PC-9 (cell line): ENCODE measurements around the gene SRP14. TPM values are rescaled to one million over a fixed set of nuclear protein-coding genes. Genes with fewer than 3 reads are reported as not detected.

Experiments used
- BruUV-seq: library from RNA; stranded (reverse); fragments of 400-500 nt; replicated peaks from 2 replicates; lab custom pipeline; 2021; lab: Mats Ljungman, UMichigan
- CTCF ChIA-PET: fragments of 300-600 bp; sonication (Branson Sonifier 250); formaldehyde crosslinking; loops from one replicate; lab custom pipeline; 2022; ENCODE audit warnings: antibody characterized with exemption; lab: Charles Lee
- POLR2A ChIA-PET: fragments of 300-600 bp; sonication (Branson Sonifier 250); formaldehyde crosslinking; loops from one replicate; lab custom pipeline; 2022; ENCODE audit warnings: antibody characterized with exemption; ENCODE audit not compliant: unreplicated experiment; lab: Charles Lee
- DNase-seq, 2 experiments: peaks; one replicate each; pipeline versions ENCODE4 v3.0.0 to v3.0.0-alpha.2; 2015 to 2022; ENCODE audit warnings: mixed read lengths in 1 of 2
- H2AFZ ChIP-seq: fragments of 200-600 bp; sonication (generic); 2 replicates; pipeline ENCODE4 v1.8.1; 2017; ENCODE audit warnings: antibody characterized with exemption
- H3F3A ChIP-seq: fragments of 200-600 bp; sonication (generic); 2 replicates; pipeline ENCODE4 v1.8.1; 2017; ENCODE audit warnings: antibody characterized with exemption, mild to moderate bottlenecking, low read depth; ENCODE audit not compliant: insufficient read depth
- H3K27ac ChIP-seq: fragments of 200-600 bp; sonication (generic); 2 replicates; pipeline ENCODE4 v1.6.1; 2016; ENCODE audit warnings: mixed run types
- H3K27me3 ChIP-seq: fragments of 200-600 bp; sonication (generic); 2 replicates; pipeline ENCODE4 v1.6.1; 2016; ENCODE audit warnings: low read depth, mixed run types; ENCODE audit not compliant: insufficient read depth
- H3K36me3 ChIP-seq: fragments of 200-600 bp; sonication (generic); 2 replicates; pipeline ENCODE4 v1.6.1; 2016; ENCODE audit warnings: low read depth, mixed run types
- H3K4me1 ChIP-seq: fragments of 200-600 bp; sonication (generic); replicated peaks from 2 replicates; pipeline ENCODE4 v1.6.1; 2016; ENCODE audit warnings: mixed run types; ENCODE audit not compliant: insufficient read depth
- H3K4me2 ChIP-seq: fragments of 200-600 bp; sonication (generic); 2 replicates; pipeline ENCODE4 v1.6.1; 2017; ENCODE audit warnings: mixed run types
- H3K4me3 ChIP-seq: fragments of 200-600 bp; sonication (generic); 2 replicates; pipeline ENCODE4 v1.6.1; 2016; ENCODE audit warnings: mixed run types
- H3K79me2 ChIP-seq: fragments of 200-600 bp; sonication (generic); 2 replicates; pipeline ENCODE4 v1.6.1; 2017; ENCODE audit warnings: low read depth, mixed run types
- H3K9me2 ChIP-seq: fragments of 200-600 bp; sonication (generic); 2 replicates; pipeline ENCODE4 v1.8.1; 2017; ENCODE audit warnings: mild to moderate bottlenecking; ENCODE audit not compliant: insufficient read depth
- H3K9me3 ChIP-seq: fragments of 200-600 bp; sonication (generic); 2 replicates; pipeline ENCODE4 v1.8.1; 2016; ENCODE audit warnings: low read depth; ENCODE audit not compliant: insufficient read depth
- H4K20me1 ChIP-seq: fragments of 200-600 bp; sonication (generic); 2 replicates; pipeline ENCODE4 v1.8.1; 2017; ENCODE audit not compliant: insufficient read depth
- EZH2 ChIP-seq: fragments of 200-600 bp; sonication (generic); IDR thresholded peaks from 2 replicates; pipeline ENCODE4 v1.8.0; 2017; ENCODE audit warnings: antibody characterized with exemption, low read depth
- intact Hi-C: fragments of 100-400 bp; cut with micrococcal nuclease; formaldehyde crosslinking; loops from one replicate; pipeline ENCODE4 v1.10.0; 2022; ENCODE audit not compliant: unreplicated experiment
- total RNA-seq: library from RNA; stranded (reverse); gene quantifications from 2 replicates; pipeline ENCODE4 v1.2.3, GENCODE V29; 2021
- TF ChIP-seq, protein P1 (sequence below): fragments of 200-600 bp; sonication (generic); conservative IDR thresholded peaks from 2 replicates; pipeline ENCODE4 v1.6.1; 2017; ENCODE audit warnings: mixed run types, antibody characterized with exemption, mild to moderate bottlenecking, moderate library complexity

The SRP14 gene
- total RNA-seq, 1 experiment from 2014 or later, result 196 TPM

DNA sequence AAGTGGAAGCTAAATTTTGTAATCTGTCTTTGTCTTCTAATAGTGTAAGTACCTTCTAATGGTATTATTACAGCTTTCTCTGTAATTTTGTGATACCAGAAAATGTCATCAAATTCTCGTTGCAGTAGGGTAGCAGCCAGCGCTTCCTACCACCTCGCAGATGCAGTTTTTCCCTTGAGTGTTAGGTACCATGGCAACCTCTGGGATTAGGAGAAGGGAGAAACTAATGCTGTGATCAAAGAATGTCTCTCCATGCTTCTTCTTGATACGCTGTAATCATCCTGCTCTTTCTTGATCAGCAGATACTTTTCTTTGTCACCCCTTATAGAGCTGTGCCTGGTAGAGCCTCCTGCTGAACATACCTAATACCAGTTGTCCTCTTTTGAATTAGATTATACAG, 27.7 kb downstream of the SRP14 start:
- no peaks in the 10 kb centered on the region for H3K79me2 ChIP-seq
- no peaks in the 10 kb centered on the region for H3K9me2 ChIP-seq
- no peaks in the 10 kb centered on the region for H4K20me1 ChIP-seq
- BruUV-seq, result no TSS peak
- H3K4me3 ChIP-seq, result no peak overlapping the region
- no peak overlapping the region for H3K27ac ChIP-seq
- DNase-seq, result no peak
- POLR2A ChIA-PET, result interaction anchor here (0.6 kb wide), 1 partner anchor 307 kb away, joined by 11 read pairs; no protein-coding TSS in a partner anchor
- H3K4me2 ChIP-seq, result no peak overlapping the region
- CTCF ChIA-PET, result no interaction called here
- peaks cover 10% of the 10 kb centered on the region; the same call in 1 of the 2 replicates for H3K36me3 ChIP-seq
- TF ChIP-seq, protein P1, sequence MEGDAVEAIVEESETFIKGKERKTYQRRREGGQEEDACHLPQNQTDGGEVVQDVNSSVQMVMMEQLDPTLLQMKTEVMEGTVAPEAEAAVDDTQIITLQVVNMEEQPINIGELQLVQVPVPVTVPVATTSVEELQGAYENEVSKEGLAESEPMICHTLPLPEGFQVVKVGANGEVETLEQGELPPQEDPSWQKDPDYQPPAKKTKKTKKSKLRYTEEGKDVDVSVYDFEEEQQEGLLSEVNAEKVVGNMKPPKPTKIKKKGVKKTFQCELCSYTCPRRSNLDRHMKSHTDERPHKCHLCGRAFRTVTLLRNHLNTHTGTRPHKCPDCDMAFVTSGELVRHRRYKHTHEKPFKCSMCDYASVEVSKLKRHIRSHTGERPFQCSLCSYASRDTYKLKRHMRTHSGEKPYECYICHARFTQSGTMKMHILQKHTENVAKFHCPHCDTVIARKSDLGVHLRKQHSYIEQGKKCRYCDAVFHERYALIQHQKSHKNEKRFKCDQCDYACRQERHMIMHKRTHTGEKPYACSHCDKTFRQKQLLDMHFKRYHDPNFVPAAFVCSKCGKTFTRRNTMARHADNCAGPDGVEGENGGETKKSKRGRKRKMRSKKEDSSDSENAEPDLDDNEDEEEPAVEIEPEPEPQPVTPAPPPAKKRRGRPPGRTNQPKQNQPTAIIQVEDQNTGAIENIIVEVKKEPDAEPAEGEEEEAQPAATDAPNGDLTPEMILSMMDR, result no peak
- TF ChIP-seq EZH2, result no peak
- H3K4me1 ChIP-seq, result no peaks in the 10 kb centered on the region
- no peaks in the 10 kb centered on the region; the same call in 1 of the 2 replicates for H3F3A ChIP-seq
- no peak overlapping the region for H2AFZ ChIP-seq
- no peaks in the 10 kb centered on the region for H3K27me3 ChIP-seq
- H3K9me3 ChIP-seq, result no peaks in the 10 kb centered on the region
- intact Hi-C loops, result no loop called here

- intact Hi-C loops, result no loop called here
- no peak for DNase-seq
- no peak overlapping the region for H3K4me3 ChIP-seq
- BruUV-seq, result no TSS peak
- no peaks in the 10 kb centered on the region for H3K9me2 ChIP-seq
- H3K79me2 ChIP-seq, result no peaks in the 10 kb centered on the region
- H2AFZ ChIP-seq, result no peak overlapping the region
- H3K27ac ChIP-seq, result no peak overlapping the region
- no peaks in the 10 kb centered on the region; the same call in 1 of the 2 replicates for H3F3A ChIP-seq
- ChIA-PET CTCF (no interaction called here), POLR2A (no interaction called here)
- no peaks in the 10 kb centered on the region for H3K9me3 ChIP-seq
- H3K36me3 ChIP-seq, result peaks cover 10% of the 10 kb centered on the region; the same call in 1 of the 2 replicates
- H3K4me2 ChIP-seq, result no peak overlapping the region
- H4K20me1 ChIP-seq, result no peaks in the 10 kb centered on the region
- no peak for TF ChIP-seq EZH2
- TF ChIP-seq, protein P1, result no peak
- H3K4me1 ChIP-seq, result no peaks in the 10 kb centered on the region
- no peaks in the 10 kb centered on the region for H3K27me3 ChIP-seq
Measured at GRCh38 chr15:40010686-40011085, 28.3 kb downstream of the SRP14 start.

DNA sequence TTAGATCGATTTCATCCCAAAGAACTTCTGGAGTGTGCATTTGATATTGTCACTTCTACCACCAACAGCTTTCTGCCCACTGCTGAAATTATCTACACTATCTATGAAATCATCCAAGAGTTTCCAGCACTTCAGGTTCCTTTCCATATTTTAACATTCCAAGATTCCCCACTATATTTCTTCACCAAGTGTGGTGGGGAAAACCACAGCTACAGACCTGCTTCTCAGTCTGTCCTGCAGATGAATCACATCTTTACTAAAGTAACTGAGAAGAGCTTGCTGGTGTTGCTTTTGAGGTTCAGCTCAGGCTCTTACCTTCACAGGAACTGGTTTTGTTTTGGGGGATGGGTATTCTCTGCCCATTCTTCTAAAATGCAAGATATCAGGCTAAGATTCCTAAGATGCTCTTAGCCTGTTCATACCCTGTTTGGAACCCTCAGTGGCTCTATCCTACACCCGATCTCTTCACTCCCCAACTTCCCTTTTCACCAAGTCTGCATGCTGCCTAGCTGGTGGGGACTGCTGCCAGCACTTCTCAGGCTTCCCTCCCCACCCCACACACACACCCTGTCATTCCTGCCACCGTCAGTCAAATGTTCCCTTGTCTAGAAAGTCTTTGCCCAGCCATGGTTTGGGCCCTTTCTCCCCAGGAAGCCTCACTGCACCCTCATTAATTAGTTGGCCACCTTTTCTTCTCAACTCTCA, 30.8 kb downstream of the SRP14 start:
- no peak for DNase-seq
- POLR2A ChIA-PET, result no interaction called here
- peaks cover 5% of the 10 kb centered on the region; the same call in 1 of the 2 replicates for H3K36me3 ChIP-seq
- no peaks in the 10 kb centered on the region for H3K27me3 ChIP-seq
- CTCF ChIA-PET, result no interaction called here
- TF ChIP-seq EZH2, result no peak
- TF ChIP-seq, protein P1, result no peak
- H4K20me1 ChIP-seq, result no peaks in the 10 kb centered on the region
- no peaks in the 10 kb centered on the region for H3K9me3 ChIP-seq
- intact Hi-C loops, result no loop called here
- no peak overlapping the region for H3K27ac ChIP-seq
- no peaks in the 10 kb centered on the region for H3F3A ChIP-seq
- BruUV-seq, result no TSS peak
- H2AFZ ChIP-seq, result no peak overlapping the region
- H3K9me2 ChIP-seq, result no peaks in the 10 kb centered on the region
- no peaks in the 10 kb centered on the region for H3K4me1 ChIP-seq
- no peak overlapping the region for H3K4me2 ChIP-seq
- H3K79me2 ChIP-seq, result no peaks in the 10 kb centered on the region
- H3K4me3 ChIP-seq, result no peak overlapping the region
